Smooth muscle cell (in vitro differentiated cells): ENCODE data around the gene SCTR. TPM values are rescaled to one million over a fixed set of nuclear protein-coding genes. Genes with fewer than 3 reads are reported as not detected.

Source experiments
- DNase-seq: peaks from one replicate; lab custom pipeline; 2025; ENCODE audit not compliant: unreplicated experiment; lab: John Stamatoyannopoulos, UW
- H2AFZ ChIP-seq: fragments of 200-600 bp; sonication (generic); 2 replicates; pipeline ENCODE4 v1.6.0; 2016; ENCODE audit warnings: antibody characterized with exemption, low read depth, mild to moderate bottlenecking
- H3F3A ChIP-seq: fragments of 200-600 bp; sonication (generic); 2 replicates; pipeline ENCODE4 v1.6.0; 2017; ENCODE audit warnings: antibody characterized with exemption, low read depth
- H3K27ac ChIP-seq: fragments of 200-600 bp; sonication (generic); 2 replicates; pipeline ENCODE4 v1.5.1; 2016; ENCODE audit warnings: low read depth, mild to moderate bottlenecking
- H3K27me3 ChIP-seq: fragments of 200-600 bp; sonication (generic); 2 replicates; pipeline ENCODE4 v1.6.1; 2016; ENCODE audit warnings: low read depth, mild to moderate bottlenecking
- H3K36me3 ChIP-seq: fragments of 200-600 bp; sonication (generic); 2 replicates; pipeline ENCODE4 v1.5.1; 2016; ENCODE audit warnings: low read depth
- H3K4me1 ChIP-seq: fragments of 200-600 bp; sonication (generic); 2 replicates; pipeline ENCODE4 v1.5.1; 2016; ENCODE audit warnings: low read depth
- H3K4me2 ChIP-seq: fragments of 200-600 bp; sonication (generic); 2 replicates; pipeline ENCODE4 v1.6.0; 2016; ENCODE audit warnings: mild to moderate bottlenecking
- H3K4me3 ChIP-seq: fragments of 200-600 bp; sonication (generic); 2 replicates; pipeline ENCODE4 v1.5.1; 2016; ENCODE audit warnings: mild to moderate bottlenecking
- H3K79me2 ChIP-seq: fragments of 200-600 bp; sonication (generic); 2 replicates; pipeline ENCODE4 v1.6.0; 2016; ENCODE audit warnings: low read depth, mild to moderate bottlenecking
- H3K9ac ChIP-seq: fragments of 200-600 bp; sonication (generic); 2 replicates; pipeline ENCODE4 v1.6.0; 2016; ENCODE audit warnings: low read depth
- H3K9me3 ChIP-seq: fragments of 200-600 bp; sonication (generic); replicated peaks from 2 replicates; pipeline ENCODE4 v1.5.1; 2016; ENCODE audit warnings: low read depth
- H4K20me1 ChIP-seq: fragments of 200-600 bp; sonication (generic); 2 replicates; pipeline ENCODE4 v1.6.0; 2016; ENCODE audit warnings: low read depth
- CTCF ChIP-seq: fragments of 200-600 bp; sonication (generic); IDR thresholded peaks from 2 replicates; pipeline ENCODE4 v1.5.1; 2017; ENCODE audit warnings: borderline replicate concordance, mild to moderate bottlenecking, antibody characterized with exemption; ENCODE audit not compliant: insufficient read depth, poor library complexity, severe bottlenecking
- WGBS: methylation state at CpG from one replicate; pipeline ENCODE4 v1.1.7; 2016; ENCODE audit warnings: low lambda C conversion rate; 5-methylcytosine and 5-hydroxymethylcytosine counted together
- polyA plus RNA-seq: library from polyadenylated mRNA; unstranded; fragments of >200 nt; fragmentation: Nextera tagmentation; extraction: Ambion mirVana; gene quantifications from 2 replicates; pipeline ENCODE4 v1.2.1, GENCODE V29; 2016
- total RNA-seq: library from RNA; depleted of rRNA; stranded (reverse); fragments of >200 nt; gene quantifications from 2 replicates; pipeline ENCODE4 v1.2.3, GENCODE V29; 2014

SCTR gene
- total and polyA plus RNA-seq, 2 experiments from 2014 or later: not detected

- Histone ChIP-seq H3F3A (no peaks in the 10 kb centered on the region), H3K4me3 (no peak overlapping the region), H3K4me2 (no peak overlapping the region), H4K20me1 (no peaks in the 10 kb centered on the region), H3K27ac (no peak overlapping the region), H2AFZ (no peak overlapping the region), H3K9me3 (no peaks in the 10 kb centered on the region), H3K9ac (no peak overlapping the region), H3K36me3 (no peaks in the 10 kb centered on the region), H3K79me2 (no peaks in the 10 kb centered on the region), H3K27me3 (no peaks in the 10 kb centered on the region), H3K4me1 (no peaks in the 10 kb centered on the region)
- no peak for TF ChIP-seq CTCF
- no peak for DNase-seq
- WGBS: 87% methylated on average over 7 of the region's 7 CpGs
Observed at GRCh38 chr2:119553687-119554344, 29.5 kb upstream of the SCTR start.

- H2AFZ ChIP-seq: no peak overlapping the region
- no peak overlapping the region for H3K4me2 ChIP-seq
- no peak overlapping the region for H3K27ac ChIP-seq
- WGBS: 93% methylated on average over 3 of the region's 3 CpGs
- no peaks in the 10 kb centered on the region for H3K4me1 ChIP-seq
- H3K4me3 ChIP-seq: no peak overlapping the region
- H4K20me1 ChIP-seq: no peaks in the 10 kb centered on the region
- no peaks in the 10 kb centered on the region for H3F3A ChIP-seq
- TF ChIP-seq CTCF: no peak
- H3K36me3 ChIP-seq: no peaks in the 10 kb centered on the region
- DNase-seq: no peak
- no peaks in the 10 kb centered on the region for H3K27me3 ChIP-seq
- no peaks in the 10 kb centered on the region for H3K79me2 ChIP-seq
- no peak overlapping the region for H3K9ac ChIP-seq
- no peaks in the 10 kb centered on the region for H3K9me3 ChIP-seq
Observed at GRCh38 chr2:119552902-119553301, 28.6 kb upstream of the SCTR start.

GRCh38 chr2:119550856-119551255 is 26.6 kb upstream of the SCTR start:
- no peaks in the 10 kb centered on the region for H3K9me3 ChIP-seq

More at GRCh38 chr2:119550856-119551255, 26.6 kb upstream of the SCTR start:
- Histone ChIP-seq H2AFZ (no peak overlapping the region), H3K79me2 (no peaks in the 10 kb centered on the region), H3K36me3 (no peaks in the 10 kb centered on the region), H3K27me3 (no peaks in the 10 kb centered on the region), H3K4me2 (no peak overlapping the region), H3F3A (no peaks in the 10 kb centered on the region), H3K4me3 (no peak overlapping the region), H3K27ac (no peak overlapping the region), H3K9ac (no peak overlapping the region), H4K20me1 (no peaks in the 10 kb centered on the region), H3K4me1 (no peaks in the 10 kb centered on the region)
- 100% methylated on average over 1 of the region's 1 CpG for WGBS
- DNase-seq: no peak
- no peak for TF ChIP-seq CTCF
